DMS114 treated with DMSO at 0.1 percent for 48 hours (cell line): Measurements from ENCODE around the gene ZMYND19.
"Not testable (repeated sequence)": the region's sequence is repeated elsewhere in the genome, so short reads cannot be mapped to it uniquely, and the experiment has no call there.

Experiments
- DNase-seq: peaks from one replicate; lab custom pipeline; 2025; ENCODE audit not compliant: unreplicated experiment; lab: John Stamatoyannopoulos, UW

The ZMYND19 gene

DNA sequence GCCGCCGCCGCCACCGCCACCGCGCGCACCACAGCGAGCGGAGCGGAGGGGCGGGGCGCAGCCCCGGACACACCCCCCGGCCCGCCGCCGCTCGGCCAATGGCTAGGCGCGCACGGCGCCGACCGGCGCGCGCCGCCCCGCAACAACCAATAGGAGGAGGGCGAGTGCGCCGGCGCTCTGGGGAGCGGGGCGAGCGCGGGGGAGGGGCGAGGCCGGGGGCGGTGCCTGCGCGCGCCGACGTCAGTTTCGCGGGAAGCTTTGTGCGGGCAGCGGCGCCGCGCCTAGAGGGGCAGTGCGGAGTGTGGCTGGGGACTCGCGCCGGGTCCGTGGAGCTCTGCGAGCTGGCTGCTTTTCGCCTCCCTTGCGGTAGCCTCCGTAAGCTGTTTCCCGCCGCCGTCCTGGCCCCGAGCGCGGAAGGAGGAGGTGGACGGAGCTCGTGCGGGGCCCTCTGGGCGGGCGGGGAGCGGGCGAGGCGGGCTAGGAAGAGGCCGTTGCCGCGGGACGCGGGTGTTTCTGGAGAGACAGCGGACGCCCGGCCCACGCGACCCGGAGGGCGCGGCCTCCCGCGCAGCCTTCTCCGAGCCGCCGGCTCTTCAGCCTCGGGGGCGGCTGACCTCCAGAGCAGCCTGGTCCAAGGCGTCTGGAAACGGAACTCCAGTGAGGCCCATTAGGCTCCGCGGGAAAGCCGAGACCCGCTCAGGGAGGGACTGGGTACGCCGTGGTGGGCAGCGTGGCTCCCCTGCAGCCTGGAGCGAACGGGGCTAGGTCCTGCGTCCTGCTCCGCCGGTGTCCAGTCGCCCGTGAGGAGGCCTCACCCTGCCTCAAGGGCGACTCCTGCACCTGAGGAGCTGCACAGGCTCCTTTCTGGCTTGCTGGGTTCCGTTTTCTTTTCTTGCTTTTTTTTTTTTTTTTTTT lies at the start of gene ZMYND19:
Gene ZMYND19, minus strand, starts transcription at position 44 of the 915 bp plus-strand sequence. CDS start 249 bp downstream, outside the sequence.
- peak; percentile 64 for DNase-seq

DNA sequence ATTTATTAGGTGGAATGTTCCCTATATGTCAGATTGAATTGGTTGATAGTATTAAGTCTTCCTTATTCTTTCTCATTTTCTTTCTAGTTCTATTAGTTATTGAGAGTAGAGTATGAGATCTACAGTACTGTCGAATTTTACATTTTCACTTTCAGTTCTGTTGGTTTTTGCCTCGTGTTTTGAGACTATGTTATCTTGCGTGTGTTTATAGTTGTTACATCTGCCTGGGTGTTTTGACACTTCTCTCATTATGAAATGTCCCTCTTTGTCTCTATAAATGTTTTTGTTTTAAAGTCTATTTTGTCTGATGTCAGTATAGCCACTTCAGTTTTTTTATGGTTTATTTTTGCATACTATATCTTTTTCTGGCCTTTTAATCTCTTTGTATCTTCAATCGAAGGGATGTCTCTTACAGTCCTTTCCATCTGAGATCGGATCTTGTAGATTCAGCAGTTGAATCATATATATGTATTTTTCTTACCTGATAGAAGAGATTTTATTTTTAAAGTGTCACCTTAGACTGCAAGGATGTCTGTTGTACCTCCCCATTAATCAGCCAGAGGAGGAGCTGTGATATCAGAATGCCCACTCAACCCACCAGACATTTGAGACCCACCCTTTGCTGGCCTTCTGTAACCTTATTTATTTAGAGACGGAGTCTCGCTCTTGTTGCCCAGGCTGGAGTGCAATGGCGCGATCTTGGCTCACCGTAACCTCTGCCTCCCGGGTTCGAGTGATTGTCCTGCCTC lies 49.2 kb upstream of the ZMYND19 start:
- DNase-seq: no peak

DNA sequence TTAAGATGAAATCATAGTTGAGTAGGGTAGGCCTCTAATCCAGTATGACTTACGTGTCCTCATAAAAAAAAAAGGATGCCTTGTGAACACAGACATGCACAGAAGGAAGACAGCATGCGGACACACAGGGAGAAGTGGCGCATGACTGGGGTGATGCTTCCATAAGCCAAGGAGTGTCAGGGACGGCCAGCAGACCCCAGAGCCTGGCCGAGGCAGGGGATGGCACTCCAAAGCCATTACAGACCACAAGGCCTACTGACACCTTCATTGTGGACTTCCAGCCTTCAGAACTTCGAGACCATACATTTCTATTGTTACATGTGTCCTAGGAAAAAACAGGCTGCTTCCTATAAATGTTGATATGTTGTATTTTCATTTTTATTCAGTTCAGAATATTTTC lies 48.4 kb upstream of the ZMYND19 start:
- DNase-seq: no peak

DNA sequence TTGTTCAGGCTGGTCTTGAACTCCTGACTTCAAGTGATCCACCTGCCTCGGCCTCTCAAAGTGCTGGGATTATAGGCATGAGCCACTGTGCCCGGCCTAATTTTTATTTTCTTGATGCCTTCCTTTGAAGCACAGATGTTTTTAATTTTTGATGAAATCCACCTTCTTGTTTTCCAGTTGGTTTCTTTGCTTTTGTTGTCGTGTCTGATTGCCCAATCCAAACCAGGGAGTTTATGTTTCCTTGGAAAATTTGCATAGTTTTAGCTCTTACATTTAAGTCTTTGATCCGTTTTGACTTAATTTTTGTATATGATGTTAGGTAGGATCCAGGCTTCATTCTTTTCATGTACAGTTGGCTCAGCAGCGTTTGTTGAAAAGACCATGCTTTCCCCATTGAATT lies 43.7 kb upstream of the ZMYND19 start:
- DNase-seq: no peak

DNA sequence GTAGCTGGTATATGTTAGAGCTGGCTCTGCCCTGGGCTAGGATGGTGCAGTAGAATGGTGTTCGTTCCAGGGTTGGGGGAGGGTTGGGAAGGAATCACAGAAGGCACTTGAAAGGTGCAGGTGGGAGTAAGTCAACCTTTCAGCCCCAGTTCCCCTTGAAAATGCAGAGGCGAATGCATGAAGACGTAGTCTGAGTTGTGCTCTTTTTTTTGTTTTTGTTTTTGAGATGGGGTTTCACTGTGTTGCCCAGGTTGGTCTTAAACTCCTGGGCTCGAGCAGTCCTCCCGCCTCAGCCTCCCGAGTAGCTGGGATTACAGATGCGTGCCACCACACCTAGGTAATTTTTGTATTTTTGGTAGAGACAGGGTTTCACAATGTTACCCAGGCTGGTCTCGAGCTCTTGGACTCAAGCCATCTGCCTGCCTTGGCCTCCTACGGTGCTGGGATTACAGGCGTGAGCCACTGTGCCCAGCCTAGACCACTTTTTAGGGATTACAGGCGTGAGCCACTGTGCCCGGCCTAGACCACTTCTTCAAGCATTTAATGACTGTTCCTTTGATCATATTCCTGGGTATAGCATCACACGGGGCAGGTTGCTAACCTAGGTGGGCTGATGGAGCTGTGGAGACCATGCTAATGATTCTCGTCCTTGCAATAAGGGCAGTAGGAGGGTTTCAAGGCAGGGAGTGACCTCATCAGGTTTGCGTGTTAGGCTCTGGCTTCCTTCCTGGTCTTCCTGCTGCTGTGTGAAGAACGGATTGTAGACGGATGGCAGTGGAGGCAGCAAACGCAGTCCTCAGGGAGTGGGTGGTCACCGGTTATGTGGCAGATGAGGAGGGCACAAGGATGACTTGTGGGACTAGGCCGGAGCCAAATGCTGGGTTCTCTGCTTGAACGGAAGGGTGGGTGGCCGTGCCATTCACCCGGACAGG lies 42.2 kb upstream of the ZMYND19 start:
- no peak for DNase-seq

DNA sequence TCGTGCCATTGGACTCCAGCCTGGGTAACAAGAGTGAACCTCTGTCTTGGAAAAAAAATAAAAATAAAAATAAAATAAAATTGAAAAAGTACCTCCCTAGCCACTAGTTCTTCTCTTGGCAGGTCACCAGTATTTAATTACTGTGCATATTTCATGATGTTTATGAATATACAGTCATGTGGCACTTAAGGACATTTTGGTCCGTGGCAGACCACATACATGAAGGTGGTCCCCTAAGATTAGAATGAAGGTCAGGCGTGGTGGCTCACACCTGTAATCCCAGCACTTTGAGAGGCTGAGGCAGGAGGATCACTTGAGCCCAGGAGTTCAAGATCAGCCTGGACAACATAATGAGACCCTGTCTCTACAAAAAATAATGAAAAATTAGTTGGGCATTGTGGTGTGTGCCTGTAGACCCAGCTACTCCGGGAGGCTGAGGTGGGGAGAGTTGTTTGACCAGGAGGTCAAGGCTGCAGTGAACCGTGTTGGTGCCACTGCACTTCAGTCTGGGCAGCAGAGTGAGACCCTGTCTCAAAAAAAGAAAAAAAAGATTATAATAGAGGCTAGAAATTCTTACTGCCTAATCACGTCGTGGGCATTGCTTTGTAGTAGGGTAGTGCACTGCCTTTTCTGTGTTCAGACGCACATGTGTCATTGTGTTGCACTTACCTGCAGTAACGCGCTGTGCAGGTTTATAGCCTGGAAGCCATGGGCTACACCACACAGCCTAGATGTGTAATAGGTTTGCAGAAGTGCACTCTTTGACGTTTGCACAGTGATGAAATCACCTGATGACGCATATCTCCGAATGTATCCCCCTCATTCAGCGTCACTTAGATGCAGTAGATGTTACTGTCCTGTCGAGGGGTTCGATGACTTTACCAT lies 41.3 kb upstream of the ZMYND19 start:
- no peak for DNase-seq

DNA sequence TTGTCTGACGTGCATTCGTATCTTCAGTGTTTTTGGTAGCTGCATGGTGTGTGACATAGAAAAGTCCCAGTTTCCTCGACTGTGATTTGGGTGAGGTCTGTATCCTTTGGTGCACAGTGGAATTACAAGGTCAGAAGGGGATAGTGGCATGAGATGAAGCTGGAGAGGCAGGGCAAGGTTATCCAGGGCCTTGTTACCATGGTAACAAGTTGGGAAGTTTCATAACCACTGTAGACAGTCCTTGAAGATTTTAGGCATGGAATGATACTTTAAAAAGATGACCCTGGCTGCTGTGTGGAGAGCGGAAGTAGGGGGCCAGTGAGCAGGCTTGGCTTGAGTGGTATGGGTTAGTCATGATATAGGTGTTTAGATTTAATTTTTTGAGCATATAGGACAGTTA lies 40.4 kb upstream of the ZMYND19 start:
- DNase-seq: no peak

DNA sequence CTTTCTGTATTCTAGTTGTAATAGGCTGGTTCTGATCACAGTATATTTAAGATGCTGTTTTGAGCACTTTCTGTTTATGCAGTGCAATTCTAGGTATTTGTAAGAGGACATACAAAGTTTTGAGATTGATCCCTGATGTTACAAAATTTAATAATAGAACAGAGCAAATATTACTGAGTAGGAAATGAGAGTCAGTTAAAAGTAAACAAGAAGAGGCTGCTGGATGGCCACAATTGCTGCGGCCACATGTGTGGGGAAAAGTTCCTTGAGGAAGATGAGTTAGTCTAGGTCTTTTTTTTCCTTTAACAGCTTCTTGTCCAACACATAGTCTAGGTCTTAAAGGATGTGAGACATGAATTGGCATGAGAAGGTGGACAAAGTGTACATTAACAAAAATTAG lies 39.8 kb upstream of the ZMYND19 start:
- DNase-seq: no peak

DNA sequence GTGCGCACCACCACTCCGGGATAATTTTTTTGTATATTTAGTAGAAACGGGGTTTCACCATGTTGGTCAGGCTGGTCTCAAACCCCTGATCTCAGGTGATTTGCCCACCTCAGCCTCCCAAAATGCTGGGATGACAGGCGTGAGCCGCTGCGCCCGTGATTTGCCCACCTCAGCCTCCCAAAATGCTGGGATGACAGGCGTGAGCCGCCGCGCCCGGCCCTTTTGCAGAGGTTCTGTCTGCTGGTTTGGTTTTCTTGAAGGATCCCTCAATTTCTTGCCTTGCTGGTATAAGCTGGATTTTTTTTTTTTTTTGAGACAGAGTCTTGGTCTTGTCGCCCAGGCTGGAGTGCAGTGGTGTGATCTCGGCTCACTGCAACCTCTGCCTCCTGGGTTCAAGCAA lies 37.1 kb upstream of the ZMYND19 start:
- DNase-seq: not testable (repeated sequence)

DNA sequence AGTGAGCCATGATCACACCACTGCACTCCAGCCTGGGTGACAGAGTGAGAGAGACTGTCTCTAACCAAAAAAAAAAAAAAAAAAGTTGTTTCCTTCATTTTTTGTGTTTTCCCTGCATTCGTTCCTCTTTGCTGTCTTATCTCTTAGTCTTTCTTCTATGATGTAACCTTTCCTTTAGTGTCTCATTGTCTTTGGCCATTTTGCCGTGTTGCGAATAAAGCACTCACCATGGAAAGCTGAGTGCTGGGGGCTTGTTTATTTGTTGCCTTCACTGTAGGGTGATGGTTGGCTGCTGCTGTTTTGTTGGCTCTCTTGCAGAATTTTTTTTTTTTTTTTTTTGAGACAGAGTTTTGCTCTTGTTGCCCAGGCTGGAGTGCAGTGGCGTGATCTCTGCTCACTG lies 36.2 kb upstream of the ZMYND19 start:
- no peak for DNase-seq

DNA sequence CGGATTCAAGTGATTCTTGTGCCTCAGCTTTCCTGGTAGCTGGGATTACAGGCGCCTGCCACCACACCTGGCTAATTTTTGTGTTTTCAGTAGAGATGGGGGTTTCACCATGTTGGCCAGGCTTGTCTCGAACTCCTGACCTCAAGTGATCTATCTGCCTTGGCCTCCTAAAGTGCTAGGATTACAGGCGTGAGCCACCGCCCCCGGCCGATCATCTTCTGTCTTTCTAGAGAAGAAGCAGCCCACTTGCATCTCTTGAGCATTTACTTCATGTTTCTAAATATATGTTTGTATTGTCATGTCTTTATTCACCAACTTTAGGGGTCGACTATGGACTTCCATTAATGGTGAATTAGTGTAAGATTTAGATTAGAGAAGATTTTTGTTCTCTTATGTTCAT lies 31.9 kb upstream of the ZMYND19 start:
- DNase-seq: not testable (repeated sequence)

DNA sequence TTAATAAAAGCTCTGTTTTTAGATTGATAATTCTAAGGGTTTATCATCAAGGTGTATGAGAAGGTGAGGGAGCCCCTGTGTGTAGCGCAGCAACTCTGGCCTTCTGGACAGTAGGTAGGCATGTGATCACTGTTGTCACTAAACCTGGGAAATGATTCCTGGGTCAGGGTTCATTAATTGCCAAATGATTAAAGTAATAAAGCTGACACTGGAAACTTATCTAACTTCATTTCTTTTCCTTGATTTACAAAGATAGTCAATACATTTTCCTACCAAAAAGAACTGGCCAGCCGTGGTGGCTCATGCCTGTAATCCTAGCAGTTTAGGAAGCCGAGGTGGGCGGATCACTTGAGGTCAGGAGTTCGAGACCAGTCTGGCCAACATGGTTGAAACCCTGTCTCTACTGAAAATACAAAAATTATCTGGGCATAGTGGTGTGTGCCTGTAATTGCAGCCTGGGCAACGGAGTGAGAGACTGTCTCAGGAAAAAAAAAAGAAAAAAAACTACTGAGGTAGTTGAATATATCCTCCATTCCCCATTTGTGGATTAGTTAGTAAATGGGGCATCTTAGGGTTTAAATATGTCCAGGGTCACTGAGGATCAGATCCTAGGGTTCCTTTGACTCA lies 30.9 kb upstream of the ZMYND19 start:
- DNase-seq: peak; percentile 12

DNA sequence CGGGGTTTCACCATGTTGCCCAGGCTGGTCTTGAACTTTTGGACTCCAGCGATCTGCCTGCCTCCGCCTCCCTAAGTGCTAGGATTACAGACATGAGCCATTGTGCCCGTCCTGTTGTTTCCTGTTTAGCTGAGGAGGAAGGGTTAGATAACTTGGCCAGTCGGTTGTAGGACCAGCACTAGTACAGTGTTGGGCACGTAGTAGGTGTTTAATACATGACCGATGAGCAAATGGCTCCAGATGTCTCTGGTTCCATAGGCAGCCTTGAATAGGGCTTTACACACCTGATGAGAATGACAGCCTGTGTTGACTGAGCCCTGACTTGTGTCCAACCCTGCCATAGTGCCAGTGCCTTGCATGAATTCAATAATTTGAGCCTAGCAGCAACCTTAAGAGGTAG lies 30.3 kb upstream of the ZMYND19 start:
- no peak for DNase-seq

DNA sequence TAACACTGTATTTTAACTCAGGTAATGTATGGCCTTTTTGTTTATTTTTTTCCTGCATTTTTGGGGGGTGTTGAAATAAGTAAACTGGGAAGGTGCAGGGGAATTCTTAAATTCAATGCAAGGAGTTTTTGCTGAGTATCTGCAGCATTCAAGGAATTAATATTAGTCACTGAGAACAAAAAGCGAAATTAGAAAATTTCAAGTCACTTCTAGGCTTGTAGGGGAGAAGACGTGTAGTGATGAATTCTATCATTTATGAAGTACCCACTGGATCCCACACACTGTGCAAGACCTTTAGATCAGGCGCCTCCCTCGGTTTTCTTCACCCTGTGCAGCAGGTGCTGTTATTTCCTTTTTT lies 29.7 kb upstream of the ZMYND19 start:
- no peak for DNase-seq

DNA sequence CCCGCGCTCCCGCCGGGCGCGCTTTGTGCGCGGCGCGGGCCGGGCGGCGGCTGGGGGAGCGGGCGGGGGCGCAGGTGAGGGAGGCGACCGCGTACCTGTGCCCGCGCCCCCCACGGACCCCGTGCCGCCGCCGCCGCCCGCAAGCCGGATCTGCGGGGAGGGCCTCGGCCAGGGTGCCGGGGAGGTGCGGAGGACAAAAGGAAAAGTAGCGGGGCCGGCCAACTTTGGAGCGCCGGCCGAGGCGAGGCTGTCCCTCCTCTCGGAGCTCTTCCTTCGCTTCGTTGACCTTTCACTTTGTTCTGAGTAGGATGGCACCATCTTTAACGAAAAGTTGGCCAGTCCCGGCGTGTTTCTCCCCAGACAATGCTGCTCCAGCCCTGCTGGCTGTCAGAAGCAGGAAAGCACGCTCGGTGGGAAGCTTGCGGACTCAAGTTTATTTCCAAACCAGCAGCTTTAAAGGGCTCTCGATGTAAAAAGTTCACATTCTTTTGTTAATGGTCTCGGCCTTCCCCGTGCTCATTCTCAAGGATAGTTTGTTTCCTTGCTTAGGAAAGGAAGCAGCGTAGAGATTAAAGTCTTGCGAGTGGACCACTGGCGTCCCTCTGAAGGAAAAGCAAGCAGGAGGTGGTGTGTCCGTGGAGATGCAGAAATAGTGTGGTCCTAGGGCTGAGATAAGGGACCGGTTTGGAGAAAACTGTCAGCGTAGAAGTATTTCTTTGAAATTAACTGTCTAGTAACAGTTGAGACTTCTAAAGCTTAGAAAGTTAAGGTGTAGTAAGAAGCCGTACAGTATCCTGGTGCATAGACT lies 29.1 kb upstream of the ZMYND19 start:
- DNase-seq: no peak

DNA sequence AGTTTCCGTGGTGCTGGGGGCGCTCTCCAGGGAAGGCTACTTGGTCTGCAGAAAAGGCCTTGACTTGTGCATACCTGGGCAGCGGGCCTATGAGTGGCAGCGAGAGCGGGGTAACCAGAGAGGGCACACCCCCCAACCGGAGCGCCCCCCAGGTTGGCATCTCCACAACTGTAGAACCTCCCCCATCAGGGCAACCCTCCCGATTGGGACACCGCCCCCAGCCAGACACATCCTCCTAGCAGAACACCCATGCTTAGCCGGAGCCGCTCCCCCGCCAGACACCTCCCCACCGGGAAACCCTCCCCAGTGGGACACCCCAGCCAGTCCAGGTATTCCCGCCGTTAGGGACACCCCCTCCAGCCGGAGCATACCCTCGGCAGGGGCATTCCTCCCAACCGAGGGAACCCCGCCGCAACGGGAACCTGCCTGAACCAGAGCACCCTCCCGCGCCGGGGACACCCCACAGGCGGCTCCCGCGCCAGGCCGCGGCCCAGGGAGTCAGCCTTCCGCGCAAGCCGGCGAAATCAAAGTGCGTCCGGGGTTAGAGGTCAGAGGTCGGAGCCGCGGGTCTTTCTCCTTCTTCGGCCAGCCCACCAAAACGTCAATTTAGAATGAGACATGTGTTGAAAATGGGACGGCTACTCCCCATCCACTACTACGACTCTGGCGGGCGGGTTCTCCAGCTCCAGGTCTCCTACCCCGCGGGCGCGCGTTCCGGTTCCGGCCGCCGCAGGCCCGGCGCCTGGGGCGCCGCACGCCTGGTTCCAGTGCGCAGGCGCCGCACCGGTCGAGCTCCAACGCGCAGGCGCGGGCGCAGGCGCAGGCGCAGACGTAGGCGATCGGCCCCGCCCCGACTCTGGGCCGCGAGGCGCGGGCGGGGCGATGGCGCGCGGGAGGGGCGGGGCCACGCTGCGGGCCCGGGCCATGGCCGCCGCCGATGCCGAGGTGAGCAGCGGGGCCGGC lies 28.1 kb upstream of the ZMYND19 start, which contains the start of gene EHMT1:
Gene EHMT1, plus strand, starts transcription at position 901 of the 963 bp plus-strand sequence. Its CDS starts 24 bp downstream, at position 925.
- peak; percentile 31 for DNase-seq

DNA sequence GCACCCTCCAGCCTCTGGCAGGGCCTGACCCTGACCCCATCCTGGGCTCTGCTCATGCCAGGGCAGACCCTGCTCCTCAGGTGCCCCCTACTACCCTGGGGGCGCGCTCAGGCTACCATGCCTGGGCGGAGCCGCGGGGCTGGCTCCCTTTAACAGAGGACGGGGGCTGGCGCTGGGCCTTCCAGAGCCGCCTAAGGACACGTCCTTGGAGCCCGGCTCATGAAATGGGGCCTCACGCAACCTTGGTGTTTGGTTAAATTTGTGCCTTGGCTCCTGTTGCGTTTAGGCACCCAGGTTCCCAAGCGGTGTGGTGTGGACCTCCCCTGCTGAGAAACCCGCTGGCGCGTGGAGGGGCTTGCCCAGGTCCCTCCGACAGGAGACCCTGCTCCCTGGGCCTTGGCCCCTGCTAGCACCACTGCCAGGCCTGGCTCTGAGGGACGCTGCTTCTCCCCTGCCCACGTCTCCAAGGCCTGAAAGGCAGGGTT lies 25.1 kb upstream of the ZMYND19 start:
- DNase-seq: no peak
